HG03025 (cell line): ENCODE results near the gene RGL1.

Experiments
- ATAC-seq: cut with Tn5 transposase; IDR thresholded peaks from one replicate; pipeline ENCODE4 v1.9.1; 2021; ENCODE audit warnings: mild to moderate bottlenecking, moderate library complexity; ENCODE audit not compliant: unreplicated experiment, low FRiP score

Gene RGL1

DNA sequence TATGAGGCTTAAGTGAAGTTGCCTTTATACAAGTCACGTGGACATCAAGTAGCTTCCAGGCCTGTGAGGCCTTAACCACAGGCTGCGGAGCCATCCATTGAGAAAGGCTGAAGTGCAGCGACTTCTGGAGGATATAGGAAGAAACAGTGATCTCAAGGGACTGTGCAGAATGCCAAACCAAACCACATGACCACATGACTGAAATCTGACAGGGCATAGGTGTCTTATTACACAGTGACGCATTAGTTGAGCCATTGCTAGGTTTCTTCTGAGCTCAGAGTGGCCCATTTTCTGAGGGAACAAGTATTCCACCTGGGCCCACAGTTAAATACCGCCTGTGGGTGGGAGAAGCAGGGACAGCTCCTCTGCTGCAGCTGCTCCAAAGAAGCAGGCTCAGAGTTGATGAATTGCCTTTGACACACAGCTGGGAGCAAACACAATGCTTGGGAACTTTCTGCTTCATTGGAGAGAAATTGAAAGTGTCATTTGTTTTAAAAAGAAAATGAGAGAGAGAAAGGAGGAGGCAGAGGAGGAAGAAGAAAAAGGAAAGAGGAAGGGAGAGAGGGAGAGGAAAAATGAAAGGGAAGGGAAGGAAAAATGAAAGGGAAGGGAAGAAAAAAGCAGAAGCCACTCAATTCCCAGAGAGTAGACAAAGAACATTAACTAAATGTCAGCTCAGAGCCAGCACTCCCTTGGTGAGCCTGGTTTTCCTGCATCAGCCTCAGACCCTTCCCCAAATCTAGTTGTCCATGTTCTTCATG, 138.2 kb downstream of the RGL1 start:
- ATAC-seq = no peak

DNA sequence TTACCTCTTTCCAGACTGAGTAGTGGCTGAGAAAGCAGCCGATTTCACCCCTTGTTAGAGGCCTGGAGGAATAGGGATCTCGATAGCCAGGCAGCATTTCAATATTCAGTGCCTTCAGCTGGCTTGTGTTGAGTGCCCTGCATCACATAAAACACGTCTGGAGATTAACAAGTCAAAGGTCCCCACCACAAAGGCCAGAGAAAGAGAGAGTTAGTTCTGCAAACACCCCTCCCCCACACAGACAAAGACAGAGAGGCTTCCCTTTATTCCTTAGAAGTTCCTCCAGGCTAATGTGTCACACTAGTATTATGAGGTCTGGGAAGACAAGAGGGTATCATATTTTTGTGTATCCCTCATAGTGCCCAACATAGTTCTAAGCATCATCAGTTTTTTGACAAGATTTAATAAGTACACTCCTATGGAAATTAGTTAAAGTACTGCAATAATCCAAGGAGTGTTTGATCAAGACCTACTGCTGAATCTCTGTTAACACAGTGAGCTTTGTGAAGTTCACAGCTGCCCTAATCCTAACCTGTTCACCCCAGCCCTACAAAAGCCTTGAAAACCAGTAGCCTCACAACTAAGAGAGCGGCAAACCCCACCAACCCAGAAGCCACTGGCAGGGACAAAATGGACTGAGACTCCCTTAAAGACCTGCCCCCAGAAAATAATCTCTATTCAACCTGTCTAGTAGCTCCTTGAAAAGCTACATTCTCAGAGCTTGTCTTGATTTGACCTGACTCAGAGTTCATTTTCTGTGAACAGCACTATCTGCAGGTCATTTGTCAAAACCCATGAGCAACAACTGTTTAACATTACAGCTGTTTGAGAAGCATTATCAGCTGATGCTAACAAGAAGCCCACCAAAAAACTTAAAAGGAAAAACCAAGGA, 140.8 kb downstream of the RGL1 start:
- ATAC-seq = no peak

DNA sequence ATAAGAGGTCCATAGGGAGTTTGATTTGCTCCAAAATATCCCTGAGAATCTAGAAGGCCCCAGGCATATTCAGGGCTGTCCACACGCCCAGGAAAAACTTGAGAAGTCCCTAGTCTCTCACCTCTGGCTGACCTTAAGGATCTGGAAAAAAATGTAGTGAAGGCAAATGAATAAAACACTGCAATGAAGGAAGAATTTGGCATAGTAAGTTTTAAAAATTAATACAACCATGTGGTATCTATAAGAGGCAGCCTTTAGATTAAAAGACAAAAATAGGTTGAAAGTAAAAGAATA, 141.3 kb downstream of the RGL1 start:
- ATAC-seq = no peak

DNA sequence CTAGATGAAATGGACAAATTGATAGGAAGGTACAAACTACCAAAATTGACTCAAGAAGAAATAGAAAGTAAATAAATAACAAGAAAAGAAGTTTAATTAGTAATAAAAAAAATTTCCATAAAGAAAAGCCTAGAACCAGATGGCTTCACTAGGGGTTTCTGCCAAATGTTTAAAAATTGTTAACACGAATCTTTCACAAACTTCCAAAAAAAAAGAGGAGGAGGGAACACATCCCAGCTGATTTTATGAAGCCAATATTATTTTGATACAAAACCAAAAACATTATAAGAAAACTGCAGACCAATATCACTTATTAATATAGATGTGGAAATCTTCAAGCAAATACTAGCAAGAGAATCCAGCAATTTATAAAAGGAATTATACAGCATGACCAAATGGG, 143.1 kb downstream of the RGL1 start:
- ATAC-seq = no peak

DNA sequence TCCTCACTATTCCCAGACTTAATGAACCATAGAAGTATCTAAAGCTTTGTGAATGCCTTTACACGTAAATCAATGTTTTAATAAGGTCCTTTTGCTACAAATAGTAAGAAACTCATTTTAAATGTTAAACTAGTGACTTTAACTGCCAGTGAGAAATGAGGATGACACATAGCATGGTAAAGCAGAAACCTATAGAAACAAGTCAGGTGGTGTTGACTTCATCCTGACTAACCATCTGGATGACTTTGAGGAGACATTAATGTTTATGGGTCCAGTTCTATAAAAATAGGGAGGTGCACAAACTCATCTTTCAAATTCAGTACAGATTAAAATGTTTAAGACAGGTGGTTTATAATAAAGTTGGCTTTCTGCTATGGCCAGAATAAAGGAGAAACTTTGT, 147.2 kb downstream of the RGL1 start:
- no peak for ATAC-seq

DNA sequence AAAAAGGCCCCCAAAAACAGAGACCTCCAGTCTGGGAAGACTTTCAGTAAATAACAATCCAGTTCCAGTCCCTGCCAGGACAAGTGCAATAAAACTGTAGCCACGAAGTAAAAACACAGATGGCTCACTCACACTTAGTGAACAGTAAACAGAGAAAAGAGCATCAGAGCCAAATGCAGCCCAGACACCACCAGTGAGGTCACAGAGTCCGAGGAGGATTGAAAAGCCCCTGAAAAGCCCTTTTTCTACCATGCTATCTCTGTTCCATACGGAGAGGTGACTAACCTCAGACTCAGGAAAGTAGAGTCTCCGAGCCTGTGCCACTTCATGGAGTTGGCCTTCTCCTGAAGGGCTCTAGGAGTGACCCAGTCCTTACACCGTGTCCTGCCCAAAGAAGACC, 148.1 kb downstream of the RGL1 start:
- no peak for ATAC-seq

DNA sequence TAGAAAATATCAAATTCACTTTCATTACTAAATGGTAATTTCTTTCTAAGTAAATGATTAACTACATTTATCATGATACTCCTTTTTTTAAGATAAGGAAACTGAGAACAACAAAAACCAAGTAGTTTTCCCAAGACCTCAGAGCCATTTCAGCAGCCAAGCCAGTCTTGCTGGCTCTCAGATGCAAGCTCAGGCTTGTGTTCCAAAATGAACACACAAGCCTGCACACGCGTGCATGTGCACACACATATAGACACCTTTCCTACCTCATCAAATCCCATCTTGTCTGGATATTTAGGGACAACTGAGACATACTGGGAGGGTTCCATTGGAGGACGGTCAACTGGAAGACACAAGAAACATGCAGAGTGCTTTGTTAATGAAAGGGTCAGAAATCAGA, 149.6 kb downstream of the RGL1 start:
- no peak for ATAC-seq

DNA sequence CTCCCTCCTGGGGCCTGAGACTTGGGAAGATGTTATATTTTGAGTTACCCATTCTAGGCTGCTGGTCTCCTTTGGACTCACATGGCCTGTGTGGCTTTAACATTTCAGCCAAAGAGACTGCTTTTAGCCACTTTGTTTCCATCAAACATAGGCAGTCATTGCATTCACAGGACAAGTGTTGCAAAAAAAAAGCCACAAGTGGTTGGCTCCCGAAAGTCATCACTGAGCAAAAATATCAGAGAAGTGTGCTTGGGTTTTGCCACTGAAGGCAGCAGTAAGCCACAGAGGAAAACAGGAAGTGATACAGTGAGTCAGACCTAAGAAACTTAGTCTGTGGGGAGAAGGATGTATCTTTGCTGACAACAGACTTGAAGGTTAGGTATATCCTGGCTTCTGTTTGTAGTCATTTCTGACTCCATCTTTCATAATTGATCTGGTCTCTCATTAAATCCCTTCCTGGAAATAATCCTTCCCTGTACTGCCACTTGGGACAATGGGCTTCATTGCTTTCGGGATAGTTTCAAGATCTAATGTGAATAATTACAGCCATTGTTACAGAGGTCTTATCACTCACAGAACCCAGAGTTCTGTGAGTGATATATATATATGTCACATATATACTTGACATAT, 151.8 kb downstream of the RGL1 start:
- peak; percentile 97 for ATAC-seq

DNA sequence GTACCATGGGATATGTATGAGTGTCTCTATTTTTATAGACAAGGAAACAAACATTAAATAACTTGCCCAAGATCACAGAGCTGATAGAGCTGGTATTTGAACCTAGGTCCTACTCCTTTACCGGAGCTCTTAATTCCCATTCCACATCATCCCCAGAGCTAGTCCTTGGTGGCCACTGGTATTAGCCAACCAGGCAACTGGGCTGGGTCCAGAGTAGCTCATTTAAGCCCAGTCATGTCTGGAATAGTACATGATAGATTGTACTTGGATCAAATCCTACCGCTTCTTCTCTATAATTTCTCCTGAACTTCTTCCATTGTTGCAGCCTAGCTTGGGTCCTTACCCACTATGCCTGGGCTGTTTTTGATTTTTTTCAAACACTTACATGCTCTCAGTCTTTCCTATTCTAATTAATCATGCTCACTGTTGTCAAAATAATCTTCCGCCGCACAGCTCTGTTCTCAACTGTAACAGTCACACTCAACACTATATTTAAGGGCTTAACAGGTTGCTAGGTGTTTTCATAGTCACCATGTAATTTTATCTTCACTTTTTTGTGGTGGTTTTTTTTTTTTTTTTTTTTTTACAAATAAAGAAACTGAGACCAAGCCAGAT, 152.4 kb downstream of the RGL1 start:
- ATAC-seq = no peak

DNA sequence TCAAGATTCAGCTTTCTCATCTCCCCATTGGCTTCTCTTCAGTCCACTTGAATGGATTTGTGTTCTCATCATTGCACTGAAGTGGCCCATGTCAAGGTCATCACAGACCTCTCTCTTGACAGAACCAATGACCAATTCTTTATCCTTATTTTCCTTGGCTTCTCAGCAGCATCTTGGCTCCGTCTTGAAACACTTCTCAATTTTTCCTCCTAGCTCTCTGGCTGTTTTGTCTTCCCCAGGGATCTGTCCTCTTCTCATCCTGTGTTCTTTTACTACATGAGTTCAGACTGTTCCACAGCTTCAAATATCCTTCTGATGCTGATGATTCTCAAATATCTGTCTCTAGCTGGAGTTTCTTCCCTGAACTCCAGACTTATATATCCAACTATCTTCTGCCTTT, 154.0 kb downstream of the RGL1 start:
- ATAC-seq = no peak

DNA sequence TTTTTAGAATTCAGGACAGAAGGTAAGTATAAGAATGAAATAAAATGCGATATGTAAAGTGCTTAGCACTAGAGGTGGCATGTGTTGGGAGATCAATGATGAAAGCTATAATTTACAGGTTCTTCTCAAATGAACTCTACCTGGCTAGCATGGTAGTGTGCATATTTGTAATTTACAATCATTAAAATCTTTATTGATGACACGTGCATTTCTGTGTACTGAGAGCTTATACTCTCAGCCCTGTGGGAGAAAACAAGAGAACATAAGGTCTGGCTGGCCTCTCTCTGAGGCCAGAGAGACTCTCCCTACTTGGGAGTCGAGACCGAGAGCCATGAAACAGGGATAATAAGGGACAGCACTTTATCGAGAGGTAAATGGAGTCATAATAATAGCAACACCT, 156.2 kb downstream of the RGL1 start:
- ATAC-seq = no peak

DNA sequence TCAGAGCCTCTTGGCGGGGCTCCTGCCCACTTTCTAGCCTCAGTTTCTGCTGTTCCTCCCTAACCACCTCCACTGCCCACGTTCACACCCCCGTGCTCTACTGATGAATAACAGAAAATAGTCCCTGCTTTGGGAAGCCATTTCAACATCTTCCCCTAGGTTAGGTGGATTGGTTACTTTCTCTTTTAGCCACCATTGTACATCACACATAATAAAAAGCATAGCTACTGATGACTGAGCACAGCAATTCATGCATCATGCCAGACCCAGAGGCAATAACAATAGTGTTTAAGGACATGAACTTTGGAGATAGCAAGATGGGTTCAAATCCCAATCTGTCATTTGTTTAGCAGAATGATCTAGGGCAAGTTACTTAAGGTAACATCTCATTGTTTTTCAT, 158.0 kb downstream of the RGL1 start:
- no peak for ATAC-seq

DNA sequence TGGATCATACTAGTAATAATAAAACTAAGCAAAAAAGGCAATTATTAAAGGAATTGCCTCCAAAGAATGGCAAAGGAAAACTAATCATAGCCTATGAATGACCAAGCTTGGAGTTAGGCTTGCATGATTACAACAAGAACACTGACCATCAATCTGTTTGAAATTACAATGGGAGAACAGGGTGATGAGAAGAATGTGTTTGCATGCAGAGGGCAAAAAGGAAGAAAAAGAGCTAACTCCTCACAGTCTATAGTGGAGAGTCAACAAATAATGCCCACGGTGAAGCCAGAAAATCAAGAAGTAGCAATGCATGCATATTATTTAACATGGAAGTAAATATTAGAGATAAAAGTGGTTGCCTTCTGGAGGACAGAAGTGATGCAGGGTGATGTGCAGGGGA, 160.8 kb downstream of the RGL1 start:
- ATAC-seq = no peak

DNA sequence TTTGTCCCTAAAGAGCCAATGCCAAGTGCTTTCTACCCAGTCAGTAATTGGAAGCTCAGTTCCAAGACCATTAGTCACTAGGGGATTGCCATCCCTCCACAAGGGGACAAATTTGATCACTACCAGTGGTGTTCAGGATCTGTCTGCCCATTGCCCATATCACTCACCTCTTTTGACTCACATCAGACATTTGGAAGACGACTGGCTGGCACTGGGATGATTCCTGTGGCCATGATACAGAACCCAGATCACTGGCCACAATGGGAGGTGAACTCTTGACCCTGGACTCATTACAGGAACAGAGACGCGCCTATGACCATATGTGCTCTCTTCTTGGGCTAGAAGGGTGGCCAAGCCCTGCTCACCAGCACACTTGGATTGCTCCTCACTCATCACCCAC, 161.6 kb downstream of the RGL1 start:
- no peak for ATAC-seq

DNA sequence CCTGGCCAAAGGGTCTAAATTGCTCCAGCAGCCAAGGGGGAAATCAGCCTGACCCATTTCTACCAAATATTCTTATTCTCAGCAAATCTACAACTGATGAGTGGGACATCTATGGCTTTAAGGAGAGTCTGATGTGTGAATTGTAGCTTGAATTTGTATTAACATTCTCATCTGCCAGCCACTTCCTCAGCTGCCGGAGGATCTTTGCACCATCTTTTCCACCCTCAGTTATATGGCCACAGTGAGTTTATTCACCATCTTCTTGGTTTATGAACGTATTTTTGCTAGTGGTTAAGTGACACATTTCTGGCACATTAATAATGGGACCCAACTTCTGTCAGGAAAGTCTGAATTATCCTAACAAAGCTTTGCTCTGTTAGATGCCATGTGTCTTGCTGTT, 163.0 kb downstream of the RGL1 start:
- no peak for ATAC-seq

DNA sequence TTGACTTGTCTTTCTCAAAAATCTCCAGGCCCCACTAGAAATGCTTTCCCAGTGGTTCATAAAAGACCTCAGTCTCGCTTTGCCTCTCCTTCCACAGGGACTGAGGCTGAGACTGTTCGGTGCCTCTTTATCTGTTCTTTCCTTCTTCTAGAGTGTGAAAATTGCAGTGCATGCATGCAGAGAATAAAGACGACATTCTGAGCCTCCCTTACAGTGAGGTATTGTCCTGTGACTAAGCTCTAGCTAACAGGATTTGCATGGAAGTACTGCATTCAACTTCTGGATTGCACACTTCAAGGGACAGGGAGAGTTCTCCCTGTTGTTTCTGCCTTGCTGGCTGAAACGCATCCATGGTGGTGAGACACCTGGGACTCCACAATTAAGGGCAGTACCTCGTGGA, 163.5 kb downstream of the RGL1 start:
- ATAC-seq = no peak

DNA sequence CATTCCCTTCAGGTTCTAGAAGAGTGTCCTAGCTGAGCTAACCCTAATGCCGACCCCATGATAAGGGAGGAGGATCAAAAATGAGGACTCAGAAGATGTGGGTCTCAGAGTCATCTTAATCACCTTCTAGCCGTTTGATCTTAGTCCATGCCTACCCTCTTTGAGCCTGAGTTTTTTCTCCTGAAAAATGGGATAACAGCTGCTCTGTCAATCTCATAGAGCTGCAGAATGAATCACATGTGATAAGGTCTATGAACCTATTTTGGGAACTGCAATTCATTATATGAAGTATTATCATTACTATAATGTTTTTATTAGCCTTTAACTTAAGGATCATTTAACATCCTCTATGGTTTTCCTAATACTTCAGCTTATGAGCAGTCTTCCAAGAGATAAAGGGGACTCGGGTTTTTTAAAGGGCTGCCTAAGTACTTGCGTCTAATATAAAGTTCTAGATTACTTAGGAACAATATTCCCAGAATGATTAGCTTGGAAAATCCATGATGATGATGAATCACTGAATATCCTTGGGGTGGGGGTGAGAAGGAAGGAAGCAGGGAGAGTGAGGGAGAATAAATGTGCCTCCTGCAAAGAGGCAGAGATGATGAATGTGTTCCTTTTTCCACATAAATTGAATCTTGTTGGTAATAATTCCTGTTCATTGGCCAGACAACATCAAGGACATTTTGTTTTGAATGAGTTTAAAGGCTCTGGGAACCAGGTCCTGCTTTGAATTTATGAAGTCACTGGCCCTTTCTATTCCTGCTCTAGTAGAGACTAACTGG, 165.8 kb downstream of the RGL1 start:
- no peak for ATAC-seq

DNA sequence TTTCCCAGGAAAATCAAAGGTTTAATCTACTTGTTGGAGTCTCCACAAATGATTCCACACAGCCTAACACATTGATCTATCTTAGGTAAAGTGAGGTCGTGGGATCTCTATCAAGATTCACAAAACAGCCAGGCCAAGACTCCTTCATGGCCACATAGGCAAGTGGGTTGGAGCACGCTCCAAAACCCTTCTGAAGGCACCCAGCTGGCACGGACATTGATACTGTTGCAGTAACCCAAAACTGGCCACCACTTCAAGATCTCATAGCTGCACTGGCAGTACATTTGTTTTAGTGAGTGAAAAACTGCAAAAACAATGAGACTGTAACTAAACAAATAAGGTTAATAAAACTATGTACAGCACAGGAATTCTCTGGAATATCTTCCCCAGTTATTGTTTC, 170.7 kb downstream of the RGL1 start:
- no peak for ATAC-seq

DNA sequence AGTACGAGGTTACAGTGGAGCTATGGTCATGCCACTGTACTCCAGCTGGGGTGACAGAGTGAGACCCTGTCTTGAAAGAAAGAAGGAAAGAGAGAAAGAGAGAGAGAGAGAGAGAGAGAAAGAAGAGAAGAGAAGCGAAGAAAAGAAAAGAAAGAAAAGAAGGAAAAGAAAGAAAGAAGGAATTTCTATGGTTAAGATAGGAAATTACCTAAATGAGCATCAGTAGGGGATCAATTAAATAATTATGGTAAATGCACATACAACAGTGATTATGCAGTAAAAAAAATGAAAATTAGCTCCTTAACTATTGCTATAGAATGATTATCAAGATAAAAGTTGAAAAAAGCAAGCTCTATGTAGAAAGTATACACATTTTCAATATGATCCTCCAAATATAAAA, 172.8 kb downstream of the RGL1 start:
- ATAC-seq = no peak
